GM23338 (cell line): ENCODE results near the gene ASTL. TPM values are rescaled to one million over a fixed set of nuclear protein-coding genes. Genes with fewer than 3 reads are reported as not detected.

Experiments
- ATAC-seq: fragments of 200-7000 bp; cut with Tn5 transposase; 3 replicates; pipeline ENCODE4 v1.9.1; 2020
- DNase-seq: peaks from one replicate; pipeline ENCODE4 v3.0.0-alpha.2; 2015; ENCODE audit warnings: low spot score
- H2AFZ ChIP-seq: fragments of 200-600 bp; sonication (generic); 2 replicates; pipeline ENCODE4 v1.8.0; 2016; ENCODE audit warnings: antibody characterized with exemption, mild to moderate bottlenecking, moderate library complexity
- H3F3A ChIP-seq: fragments of 200-600 bp; sonication (generic); replicated peaks from 2 replicates; pipeline ENCODE4 v1.8.0; 2017; ENCODE audit warnings: antibody characterized with exemption, mixed run types, low read depth
- H3K27ac ChIP-seq: fragments of 200-600 bp; sonication (generic); 2 replicates; pipeline ENCODE4 v1.6.1; 2016; ENCODE audit warnings: low read depth
- H3K27me3 ChIP-seq: fragments of 200-600 bp; sonication (generic); 2 replicates; pipeline ENCODE4 v1.8.0; 2016; ENCODE audit warnings: mild to moderate bottlenecking, mixed run types, moderate library complexity; ENCODE audit not compliant: insufficient read depth
- H3K36me3 ChIP-seq: fragments of 200-600 bp; sonication (generic); 2 replicates; pipeline ENCODE4 v1.8.0; 2016; ENCODE audit warnings: mild to moderate bottlenecking; ENCODE audit not compliant: insufficient read depth
- H3K4me1 ChIP-seq: fragments of 200-600 bp; sonication (generic); 2 replicates; pipeline ENCODE4 v1.8.0; 2016; ENCODE audit warnings: mild to moderate bottlenecking, moderate library complexity; ENCODE audit not compliant: insufficient read depth
- H3K4me2 ChIP-seq: fragments of 200-600 bp; sonication (generic); 2 replicates; pipeline ENCODE4 v1.7.1; 2017; ENCODE audit warnings: mixed run types
- H3K4me3 ChIP-seq: fragments of 200-600 bp; sonication (generic); 2 replicates; pipeline ENCODE4 v1.6.1; 2016; ENCODE audit warnings: mixed run types
- H3K79me2 ChIP-seq: fragments of 200-600 bp; sonication (generic); replicated peaks from 2 replicates; pipeline ENCODE4 v1.8.0; 2017; ENCODE audit warnings: mild to moderate bottlenecking; ENCODE audit not compliant: insufficient read depth
- H3K9me2 ChIP-seq: fragments of 200-600 bp; sonication (generic); 2 replicates; pipeline ENCODE4 v1.8.0; 2017; ENCODE audit not compliant: insufficient read depth
- H4K20me1 ChIP-seq: fragments of 200-600 bp; sonication (generic); replicated peaks from 2 replicates; pipeline ENCODE4 v1.8.0; 2017; ENCODE audit warnings: mild to moderate bottlenecking; ENCODE audit not compliant: insufficient read depth
- H3K27ac Mint-ChIP-seq: 2 replicates; pipeline ENCODE4 v1.8.0; 2020; ENCODE audit warnings: inconsistent platforms, mild to moderate bottlenecking, moderate library complexity, mixed read lengths
- H3K27me3 Mint-ChIP-seq: 3 replicates; pipeline ENCODE4 v1.8.0; 2022; ENCODE audit warnings: low read depth, mild to moderate bottlenecking, moderate library complexity, mixed read lengths, inconsistent platforms; ENCODE audit not compliant: insufficient read depth, poor library complexity
- H3K36me3 Mint-ChIP-seq: 3 replicates; pipeline ENCODE4 v1.8.0; 2021; ENCODE audit warnings: low read depth, mild to moderate bottlenecking, inconsistent platforms, moderate library complexity, mixed read lengths
- H3K4me1 Mint-ChIP-seq: 3 replicates; pipeline ENCODE4 v1.8.0; 2020; ENCODE audit warnings: mild to moderate bottlenecking, inconsistent platforms, mixed read lengths
- H3K4me3 Mint-ChIP-seq: 3 replicates; pipeline ENCODE4 v1.8.0; 2021; ENCODE audit warnings: moderate library complexity, mild to moderate bottlenecking, inconsistent platforms, mixed read lengths
- H3K9me3 Mint-ChIP-seq: 3 replicates; pipeline ENCODE4 v1.8.0; 2020; ENCODE audit warnings: moderate library complexity, mild to moderate bottlenecking, inconsistent platforms, mixed read lengths
- CREB1 ChIP-seq: fragments of 250-450 bp; sonication (Bioruptor Pico); IDR thresholded peaks from 2 replicates; pipeline ENCODE4 v1.5.0; 2020; ENCODE audit warnings: low read depth, mild to moderate bottlenecking, moderate library complexity
- CTCF ChIP-seq, 2 experiments: fragments of 200-600 bp in 1 of 2; sonication (generic) in 1 of 2; conservative IDR thresholded peaks; 2 replicates each; pipeline versions ENCODE4 v1.5.1 to v1.6.1; 2016 to 2017; ENCODE audit warnings: antibody characterized with exemption in 2 of 2, low read depth in 2 of 2, mild to moderate bottlenecking in 2 of 2, moderate library complexity in 1 of 2
- EZH2 ChIP-seq: fragments of 200-600 bp; sonication (generic); IDR thresholded peaks from one replicate; pipeline ENCODE4 v1.8.0; 2017; ENCODE audit warnings: antibody characterized with exemption, mild to moderate bottlenecking, low read depth; ENCODE audit not compliant: unreplicated experiment
- ZNF331 ChIP-seq: fragments of 250-450 bp; sonication (Bioruptor Pico); IDR thresholded peaks from 2 replicates; pipeline ENCODE4 v1.5.0; 2020; ENCODE audit warnings: low read depth, mild to moderate bottlenecking, moderate library complexity
- polyA plus RNA-seq: library from polyadenylated mRNA; unstranded; fragments of >200 nt; fragmentation: Nextera tagmentation; extraction: Ambion mirVana; gene quantifications from 2 replicates; pipeline ENCODE4 v1.2.1, GENCODE V29; 2016
- total RNA-seq: library from RNA; depleted of rRNA; stranded (reverse); fragments of >200 nt; shearing (Covaris generic); gene quantifications from 2 replicates; pipeline ENCODE4 v1.2.3, GENCODE V29; 2014

ASTL gene
- total and polyA plus RNA-seq, 2 experiments from 2014 or later = 0.23 TPM; not detected in 1

- TF ChIP-seq CTCF (conservative IDR thresholded peaks at IDR 0.05; ENCODE audit: low read depth in 2 of 2) = no peak
- Histone ChIP-seq H3K27ac (no peak overlapping the region), H2AFZ (no peak overlapping the region), H3K4me2 (no peak overlapping the region), H3K27me3 (no peaks in the 10 kb centered on the region), H4K20me1 (no peaks in the 10 kb centered on the region), H3F3A (no peaks in the 10 kb centered on the region), H3K36me3 (no peaks in the 10 kb centered on the region), H3K9me2 (no peaks in the 10 kb centered on the region), H3K4me3 (no peak overlapping the region), H3K4me1 (no peaks in the 10 kb centered on the region), H3K79me2 (no peaks in the 10 kb centered on the region)
- no peaks in the 10 kb centered on the region for H3K4me1 Mint-ChIP-seq
- peaks cover 2% of the 10 kb centered on the region for H3K27me3 Mint-ChIP-seq
- H3K36me3 Mint-ChIP-seq = no peaks in the 10 kb centered on the region
- DNase-seq (no peak), ATAC-seq (no peak)
- no peak overlapping the region for H3K27ac Mint-ChIP-seq
- H3K9me3 Mint-ChIP-seq = no peaks in the 10 kb centered on the region
- H3K4me3 Mint-ChIP-seq = no peak overlapping the region
Observed at GRCh38 chr2:96175951-96176350, 37.6 kb upstream of the ASTL start.

GRCh38 chr2:96174251-96175144 lies 36.2 kb upstream of the ASTL start:
- no peaks in the 10 kb centered on the region for H3K4me1 Mint-ChIP-seq
- no peak overlapping the region for H3K4me3 Mint-ChIP-seq
- DNase-seq (peak; percentile 85), ATAC-seq (peak; percentile 98)
- H3K4me1 ChIP-seq = no peaks in the 10 kb centered on the region
- H3K27me3 Mint-ChIP-seq = peaks cover 2% of the 10 kb centered on the region
- H3K79me2 ChIP-seq = no peaks in the 10 kb centered on the region
- no peaks in the 10 kb centered on the region for H3K9me2 ChIP-seq
- H3K27ac ChIP-seq = no peak overlapping the region
- no peak overlapping the region for H3K4me3 ChIP-seq
- no peak overlapping the region for H3K27ac Mint-ChIP-seq
- H2AFZ ChIP-seq = no peak overlapping the region
- H3K9me3 Mint-ChIP-seq = peaks cover 11% of the 10 kb centered on the region
- H3F3A ChIP-seq = no peaks in the 10 kb centered on the region
- H3K36me3 ChIP-seq = no peaks in the 10 kb centered on the region
- no peak for TF ChIP-seq ZNF331 (CRISPR knock-in tag)
- peak; percentile 83 to 96 for TF ChIP-seq CTCF (conservative IDR thresholded peaks at IDR 0.05; ENCODE audit: low read depth in 2 of 2)
- H3K36me3 Mint-ChIP-seq = no peaks in the 10 kb centered on the region
- no peaks in the 10 kb centered on the region for H4K20me1 ChIP-seq
- H3K27me3 ChIP-seq = no peaks in the 10 kb centered on the region
- H3K4me2 ChIP-seq = no peak overlapping the region

GRCh38 chr2:96171831-96172230 lies 33.5 kb upstream of the ASTL start:
- ATAC-seq = no peak
- no peaks in the 10 kb centered on the region; the same call in 1 of the 3 replicates for H3K4me1 Mint-ChIP-seq
- Histone ChIP-seq H3K27ac (no peak overlapping the region), H3K27me3 (no peaks in the 10 kb centered on the region), H3F3A (no peaks in the 10 kb centered on the region), H3K79me2 (no peaks in the 10 kb centered on the region), H3K4me3 (no peak overlapping the region), H4K20me1 (no peaks in the 10 kb centered on the region), H3K36me3 (no peaks in the 10 kb centered on the region), H3K4me2 (no peak overlapping the region), H2AFZ (no peak overlapping the region), H3K4me1 (no peaks in the 10 kb centered on the region), H3K9me2 (no peaks in the 10 kb centered on the region)
- peaks cover 2% of the 10 kb centered on the region for H3K27me3 Mint-ChIP-seq
- no peak overlapping the region for H3K27ac Mint-ChIP-seq
- no peak overlapping the region for H3K4me3 Mint-ChIP-seq
- no peaks in the 10 kb centered on the region for H3K36me3 Mint-ChIP-seq
- H3K9me3 Mint-ChIP-seq = peaks cover 19% of the 10 kb centered on the region
- no peak for DNase-seq
- TF ChIP-seq ZNF331 (CRISPR knock-in tag) (no peak), EZH2 (no peak), CREB1 (CRISPR knock-in tag) (no peak)
